Measurements from ENCODE around the gene FAH. TPM values are rescaled to one million over a fixed set of nuclear protein-coding genes. Genes with fewer than 3 reads are reported as not detected.

Gene FAH
- total RNA-seq, 1 donor from 2014 or later: 21.9 TPM

GRCh38 chr15:80186597-80186996, 33.8 kb downstream of the FAH start:
- Histone ChIP-seq H3K4me3 (ENCODE audit: insufficient read depth, low read depth, low read length) (no peak overlapping the region), H3K27me3 (ENCODE audit: insufficient read depth, low read length) (no peaks in the 10 kb centered on the region), H3K9ac (ENCODE audit: low read length) (no peak overlapping the region), H3K4me2 (ENCODE audit: low read length) (no peak overlapping the region), H2AFZ (ENCODE audit: low read depth, low read length) (no peak overlapping the region), H3K36me3 (ENCODE audit: insufficient read depth, low read length) (peaks cover 6% of the 10 kb centered on the region), H4K20me1 (ENCODE audit: insufficient read depth, low read length) (no peaks in the 10 kb centered on the region), H3K79me2 (ENCODE audit: insufficient read depth, low read length) (no peaks in the 10 kb centered on the region), H3K4me1 (ENCODE audit: insufficient read depth, low read length) (peaks cover 9% of the 10 kb centered on the region), H3K27ac (ENCODE audit: low read depth, low read length) (no peak overlapping the region), H3K9me3 (ENCODE audit: insufficient read depth, low read depth, low read length) (no peaks in the 10 kb centered on the region)
- peaks cover 9% of the 10 kb centered on the region for H3K4me1 Mint-ChIP-seq (ENCODE audit: low read depth, unreplicated experiment)
- no peak overlapping the region for H3K27ac Mint-ChIP-seq (ENCODE audit: unreplicated experiment)
- H3K4me3 Mint-ChIP-seq (ENCODE audit: unreplicated experiment): no peak overlapping the region
- H3K9me3 Mint-ChIP-seq (ENCODE audit: unreplicated experiment): no peaks in the 10 kb centered on the region
- TF ChIP-seq EZH2 (IDR thresholded peaks at IDR 0.05; ENCODE audit: insufficient read depth, low read length) (no peak), CTCF (IDR thresholded peaks at IDR 0.05; ENCODE audit: insufficient read depth, low read depth, low read length) (no peak)
- FAIRE-seq: no peak
- H3K36me3 Mint-ChIP-seq (ENCODE audit: low read depth, unreplicated experiment): peaks cover 43% of the 10 kb centered on the region
- no peak for DNase-seq (ENCODE audit: low read depth)
- no peaks in the 10 kb centered on the region for H3K27me3 Mint-ChIP-seq (ENCODE audit: low read depth, unreplicated experiment)

- Histone ChIP-seq H3K36me3 (ENCODE audit: insufficient read depth, low read length) (peaks cover 6% of the 10 kb centered on the region), H3K4me1 (ENCODE audit: insufficient read depth, low read length) (peaks cover under 1% of the 10 kb centered on the region), H3K4me3 (ENCODE audit: insufficient read depth, low read depth, low read length) (no peak overlapping the region), H2AFZ (ENCODE audit: low read depth, low read length) (no peak overlapping the region), H4K20me1 (ENCODE audit: insufficient read depth, low read length) (no peaks in the 10 kb centered on the region), H3K9me3 (ENCODE audit: insufficient read depth, low read depth, low read length) (no peaks in the 10 kb centered on the region), H3K4me2 (ENCODE audit: low read length) (no peak overlapping the region), H3K27ac (ENCODE audit: low read depth, low read length) (no peak overlapping the region), H3K27me3 (ENCODE audit: insufficient read depth, low read length) (no peaks in the 10 kb centered on the region), H3K9ac (ENCODE audit: low read length) (no peak overlapping the region), H3K79me2 (ENCODE audit: insufficient read depth, low read length) (no peaks in the 10 kb centered on the region)
- DNase-seq (ENCODE audit: low read depth): no peak
- Mint-ChIP-seq H3K27me3 (ENCODE audit: low read depth, unreplicated experiment) (no peaks in the 10 kb centered on the region), H3K4me1 (ENCODE audit: low read depth, unreplicated experiment) (peaks cover 9% of the 10 kb centered on the region), H3K9me3 (ENCODE audit: unreplicated experiment) (no peaks in the 10 kb centered on the region), H3K27ac (ENCODE audit: unreplicated experiment) (no peak overlapping the region), H3K36me3 (ENCODE audit: low read depth, unreplicated experiment) (peaks cover 33% of the 10 kb centered on the region), H3K4me3 (ENCODE audit: unreplicated experiment) (no peak overlapping the region)
- TF ChIP-seq EZH2 (IDR thresholded peaks at IDR 0.05; ENCODE audit: insufficient read depth, low read length): no peak
- no peak for TF ChIP-seq CTCF (IDR thresholded peaks at IDR 0.05; ENCODE audit: insufficient read depth, low read depth, low read length)
- no peak for FAIRE-seq
Observed at GRCh38 chr15:80188251-80188650, 35.5 kb downstream of the FAH start.

- peaks cover 5% of the 10 kb centered on the region for H3K27me3 Mint-ChIP-seq (ENCODE audit: low read depth, unreplicated experiment)
- H4K20me1 ChIP-seq (ENCODE audit: insufficient read depth, low read length): no peaks in the 10 kb centered on the region
- H3K36me3 ChIP-seq (ENCODE audit: insufficient read depth, low read length): no peaks in the 10 kb centered on the region
- DNase-seq (ENCODE audit: low read depth): no peak
- H3K4me1 Mint-ChIP-seq (ENCODE audit: low read depth, unreplicated experiment): peaks cover 9% of the 10 kb centered on the region
- no peaks in the 10 kb centered on the region for H3K79me2 ChIP-seq (ENCODE audit: insufficient read depth, low read length)
- no peaks in the 10 kb centered on the region for H3K9me3 Mint-ChIP-seq (ENCODE audit: unreplicated experiment)
- H3K27ac Mint-ChIP-seq (ENCODE audit: unreplicated experiment): no peak overlapping the region
- H3K4me3 ChIP-seq (ENCODE audit: insufficient read depth, low read depth, low read length): no peak overlapping the region
- no peak overlapping the region for H3K4me2 ChIP-seq (ENCODE audit: low read length)
- H3K9me3 ChIP-seq (ENCODE audit: insufficient read depth, low read depth, low read length): no peaks in the 10 kb centered on the region
- no peaks in the 10 kb centered on the region for H3K4me1 ChIP-seq (ENCODE audit: insufficient read depth, low read length)
- H3K36me3 Mint-ChIP-seq (ENCODE audit: low read depth, unreplicated experiment): peaks cover 15% of the 10 kb centered on the region
- H3K27me3 ChIP-seq (ENCODE audit: insufficient read depth, low read length): no peaks in the 10 kb centered on the region
- H3K4me3 Mint-ChIP-seq (ENCODE audit: unreplicated experiment): no peak overlapping the region
- TF ChIP-seq CTCF (IDR thresholded peaks at IDR 0.05; ENCODE audit: insufficient read depth, low read depth, low read length): no peak
- no peak for TF ChIP-seq EZH2 (IDR thresholded peaks at IDR 0.05; ENCODE audit: insufficient read depth, low read length)
- FAIRE-seq: no peak
- H3K9ac ChIP-seq (ENCODE audit: low read length): no peak overlapping the region
- no peak overlapping the region for H2AFZ ChIP-seq (ENCODE audit: low read depth, low read length)
- H3K27ac ChIP-seq (ENCODE audit: low read depth, low read length): no peak overlapping the region
Observed at GRCh38 chr15:80191198-80191597, 38.4 kb downstream of the FAH start.

Measured in astrocyte (in vitro differentiated cells and primary cell).